ENCODE results near the gene SUSD3. TPM values are rescaled to one million over a fixed set of nuclear protein-coding genes. Genes with fewer than 3 reads are reported as not detected.

The SUSD3 gene
- total RNA-seq, 2 experiments from 2014 or later, result 33.9 to 35.6 TPM

DNA sequence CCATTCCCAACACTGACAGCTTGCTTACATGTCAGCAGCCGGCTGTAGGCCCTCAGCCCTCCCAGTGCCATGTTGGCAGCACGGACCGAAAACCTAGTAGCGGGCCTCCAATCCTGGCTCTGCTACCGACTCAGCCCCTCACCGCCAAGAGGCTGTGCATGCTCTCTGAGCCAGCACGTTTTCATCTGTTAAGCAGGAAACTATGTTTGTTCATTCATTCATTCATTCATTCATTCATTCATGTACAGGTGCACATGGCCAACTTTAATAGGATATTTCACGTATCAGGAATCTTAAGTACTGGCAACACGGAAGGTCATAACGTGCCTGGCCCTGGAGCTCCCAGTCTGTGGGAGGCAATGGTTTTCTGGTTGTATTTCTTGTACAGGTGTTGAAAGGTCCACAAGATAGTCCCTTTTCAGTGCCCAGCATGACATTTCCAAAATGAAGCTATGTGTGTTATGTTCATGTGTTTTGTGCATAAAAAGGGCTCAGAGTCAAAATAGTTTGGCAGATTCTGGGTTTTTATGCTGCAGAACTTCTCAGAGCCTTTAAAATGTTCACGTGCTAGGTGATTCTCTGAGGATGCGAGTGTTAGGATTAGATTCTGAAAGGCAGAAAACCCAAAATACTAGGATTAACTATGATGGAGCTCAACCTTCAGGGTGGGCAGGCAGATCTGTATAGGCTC, 17.7 kb downstream of the SUSD3 start:
- H3K4me3 ChIP-seq (ENCODE audit: low read length), result no peak overlapping the region
- H3K4me1 ChIP-seq (ENCODE audit: insufficient read depth, low read length), result peaks cover 63% of the 10 kb centered on the region
- DNase-seq (no peak), ATAC-seq (ENCODE audit: poor library complexity) (no peak)
- no peaks in the 10 kb centered on the region for H3K9me3 ChIP-seq (ENCODE audit: control insufficient read depth in 1 of 2, insufficient read depth in 1 of 2, low read length in 2 of 2)
- intact Hi-C loops (cut with DNase I, micrococcal nuclease), result no loop called here
- peaks cover 74% of the 10 kb centered on the region for H3K36me3 ChIP-seq (ENCODE audit: insufficient read depth, low read length)
- Mint-ChIP-seq H3K27ac (peak overlapping the region; percentile 68), H3K27me3 (no peaks in the 10 kb centered on the region), H3K4me3 (no peak overlapping the region), H3K36me3 (ENCODE audit: low read depth) (peaks cover 84% of the 10 kb centered on the region), H3K9me3 (no peaks in the 10 kb centered on the region), H3K4me1 (ENCODE audit: low read depth) (peaks cover 57% of the 10 kb centered on the region)
- H3K27ac ChIP-seq (ENCODE audit: low read depth in 1 of 2, low read length in 2 of 2), result no peak overlapping the region
- TF ChIP-seq, protein P1, sequence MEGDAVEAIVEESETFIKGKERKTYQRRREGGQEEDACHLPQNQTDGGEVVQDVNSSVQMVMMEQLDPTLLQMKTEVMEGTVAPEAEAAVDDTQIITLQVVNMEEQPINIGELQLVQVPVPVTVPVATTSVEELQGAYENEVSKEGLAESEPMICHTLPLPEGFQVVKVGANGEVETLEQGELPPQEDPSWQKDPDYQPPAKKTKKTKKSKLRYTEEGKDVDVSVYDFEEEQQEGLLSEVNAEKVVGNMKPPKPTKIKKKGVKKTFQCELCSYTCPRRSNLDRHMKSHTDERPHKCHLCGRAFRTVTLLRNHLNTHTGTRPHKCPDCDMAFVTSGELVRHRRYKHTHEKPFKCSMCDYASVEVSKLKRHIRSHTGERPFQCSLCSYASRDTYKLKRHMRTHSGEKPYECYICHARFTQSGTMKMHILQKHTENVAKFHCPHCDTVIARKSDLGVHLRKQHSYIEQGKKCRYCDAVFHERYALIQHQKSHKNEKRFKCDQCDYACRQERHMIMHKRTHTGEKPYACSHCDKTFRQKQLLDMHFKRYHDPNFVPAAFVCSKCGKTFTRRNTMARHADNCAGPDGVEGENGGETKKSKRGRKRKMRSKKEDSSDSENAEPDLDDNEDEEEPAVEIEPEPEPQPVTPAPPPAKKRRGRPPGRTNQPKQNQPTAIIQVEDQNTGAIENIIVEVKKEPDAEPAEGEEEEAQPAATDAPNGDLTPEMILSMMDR (IDR thresholded peaks at IDR 0.05), result no peak
- no peaks in the 10 kb centered on the region for H3K27me3 ChIP-seq (ENCODE audit: control insufficient read depth in 1 of 2, insufficient read depth in 2 of 2, low read length in 2 of 2)
- CTCF ChIA-PET, result no interaction called here
- POLR2A ChIA-PET, result interaction anchor here (0.8 to 2.9 kb wide), 5 partner anchors 8 to 48 kb away, joined by 3 to 14 read pairs (median 5); no protein-coding TSS in a partner anchor

DNA sequence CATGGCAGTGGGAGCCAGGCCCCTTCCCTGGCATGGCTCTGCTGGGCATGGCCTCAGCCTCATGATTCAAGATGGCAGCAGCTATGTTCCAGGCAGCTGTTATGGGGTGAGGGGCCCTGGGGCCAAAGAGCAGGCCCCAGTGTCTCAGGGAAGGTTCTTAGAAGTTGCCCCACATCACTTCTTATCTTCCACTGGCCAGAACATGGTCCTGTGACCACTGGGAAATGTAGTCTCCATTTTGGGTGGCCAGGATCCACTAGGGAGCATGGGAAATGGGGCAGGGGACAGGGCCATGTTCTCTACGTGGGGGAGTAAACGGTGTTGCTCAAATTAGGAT, 18.3 kb downstream of the SUSD3 start:
- peaks cover 84% of the 10 kb centered on the region for H3K36me3 Mint-ChIP-seq (ENCODE audit: low read depth)
- DNase-seq (no peak), ATAC-seq (ENCODE audit: poor library complexity) (no peak)
- peaks cover 62% of the 10 kb centered on the region for H3K4me1 ChIP-seq (ENCODE audit: insufficient read depth, low read length)
- intact Hi-C loops (cut with DNase I, micrococcal nuclease), result no loop called here
- H3K4me1 Mint-ChIP-seq (ENCODE audit: low read depth), result peaks cover 56% of the 10 kb centered on the region
- H3K27ac ChIP-seq (ENCODE audit: low read depth in 1 of 2, low read length in 2 of 2), result peak overlapping the region in 1 of 2 donors; percentile 43
- peak overlapping the region; percentile 68 for H3K27ac Mint-ChIP-seq
- POLR2A ChIA-PET, result interaction anchor here (0.8 to 2.8 kb wide), 4 partner anchors 9 to 49 kb away, joined by 3 to 8 read pairs (median 4); no protein-coding TSS in a partner anchor
- H3K27me3 Mint-ChIP-seq, result no peaks in the 10 kb centered on the region
- no peak overlapping the region for H3K4me3 Mint-ChIP-seq
- TF ChIP-seq, protein P1 (IDR thresholded peaks at IDR 0.05), result no peak
- CTCF ChIA-PET, result no interaction called here
- no peaks in the 10 kb centered on the region for H3K27me3 ChIP-seq (ENCODE audit: control insufficient read depth in 1 of 2, insufficient read depth in 2 of 2, low read length in 2 of 2)
- H3K9me3 ChIP-seq (ENCODE audit: control insufficient read depth in 1 of 2, insufficient read depth in 1 of 2, low read length in 2 of 2), result no peaks in the 10 kb centered on the region
- no peak overlapping the region for H3K4me3 ChIP-seq (ENCODE audit: low read length)
- peaks cover 74% of the 10 kb centered on the region for H3K36me3 ChIP-seq (ENCODE audit: insufficient read depth, low read length)
- H3K9me3 Mint-ChIP-seq, result no peaks in the 10 kb centered on the region

DNA sequence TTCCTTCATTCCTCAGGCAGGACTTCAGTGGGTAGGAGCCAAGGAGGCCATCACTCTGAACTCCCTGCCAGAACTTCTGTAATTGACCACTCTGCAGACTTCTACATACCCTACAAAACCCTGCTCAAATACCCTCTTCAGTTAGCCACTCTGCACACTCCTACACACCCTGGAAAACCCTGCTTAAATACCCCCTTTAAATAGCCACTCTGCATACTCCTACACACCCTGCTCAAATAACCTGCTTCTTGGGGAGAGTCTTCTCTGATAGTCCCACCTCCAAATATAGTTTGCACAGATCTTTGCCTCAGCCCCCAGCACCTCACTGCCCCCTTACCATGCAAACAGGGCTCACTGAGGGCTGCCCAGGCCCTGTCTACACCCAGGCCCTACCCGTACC, 18.9 kb downstream of the SUSD3 start:
- peaks cover 54% of the 10 kb centered on the region for H3K4me1 Mint-ChIP-seq (ENCODE audit: low read depth)
- ChIA-PET POLR2A (interaction anchor here (0.8 to 2.8 kb wide), 3 partner anchors 9 to 36 kb away, joined by 3 to 8 read pairs (median 3); no protein-coding TSS in a partner anchor), CTCF (no interaction called here)
- peaks cover 62% of the 10 kb centered on the region for H3K4me1 ChIP-seq (ENCODE audit: insufficient read depth, low read length)
- H3K4me3 ChIP-seq (ENCODE audit: low read length), result no peak overlapping the region
- DNase-seq, result no peak
- TF ChIP-seq, protein P1 (IDR thresholded peaks at IDR 0.05), result no peak
- H3K27ac Mint-ChIP-seq, result peak overlapping the region; percentile 68
- H3K36me3 ChIP-seq (ENCODE audit: insufficient read depth, low read length), result peaks cover 72% of the 10 kb centered on the region
- peak overlapping the region in 1 of 2 donors; percentile 21 for H3K27ac ChIP-seq (ENCODE audit: low read depth in 1 of 2, low read length in 2 of 2)
- no peaks in the 10 kb centered on the region for H3K27me3 ChIP-seq (ENCODE audit: control insufficient read depth in 1 of 2, insufficient read depth in 2 of 2, low read length in 2 of 2)
- intact Hi-C loops (cut with DNase I, micrococcal nuclease), result no loop called here
- no peak for ATAC-seq (ENCODE audit: poor library complexity)
- no peaks in the 10 kb centered on the region for H3K27me3 Mint-ChIP-seq
- no peaks in the 10 kb centered on the region for H3K9me3 Mint-ChIP-seq
- H3K9me3 ChIP-seq (ENCODE audit: control insufficient read depth in 1 of 2, insufficient read depth in 1 of 2, low read length in 2 of 2), result no peaks in the 10 kb centered on the region
- H3K36me3 Mint-ChIP-seq (ENCODE audit: low read depth), result peaks cover 85% of the 10 kb centered on the region
- no peak overlapping the region for H3K4me3 Mint-ChIP-seq

All from CD4-positive, alpha-beta T cell (primary cell).